Measurements from ENCODE around the gene CX3CR1.

GRCh38 chr3:39273119-39273518 is 6.7 kb downstream of the CX3CR1 start:
- TF ChIP-seq CTCF (IDR thresholded peaks at IDR 0.05) (no peak), POLR2A (IDR thresholded peaks at IDR 0.05) (no peak)

Data from Peyer's patch (tissue), 4 donors.